Sigmoid colon (tissue), 4 donors: ENCODE data around the gene GP1BA.

ENCODE experiments used
- CTCF ChIP-seq, 4 experiments: fragments of 450-650 bp in 3 of 4; fragments of 200-600 bp in 1 of 4; IDR thresholded peaks; one replicate each; pipeline ENCODE4 v1.5.1; 2016 to 2019; ENCODE audit warnings: antibody characterized with exemption in 4 of 4, mild to moderate bottlenecking in 3 of 4, moderate library complexity in 2 of 4
- EP300 ChIP-seq, 4 donors: sonication (generic); formaldehyde crosslinking; IDR thresholded peaks; one replicate each; pipeline ENCODE4 v1.6.1; 2017; ENCODE audit warnings: antibody characterized with exemption in 4 of 4
- POLR2A ChIP-seq, 2 donors: fragments of 450-650 bp; IDR thresholded peaks; one replicate each; pipeline ENCODE4 v1.6.1; 2016; ENCODE audit warnings: antibody characterized with exemption in 2 of 2, mild to moderate bottlenecking in 2 of 2, moderate library complexity in 2 of 2
- POLR2AphosphoS5 ChIP-seq, 4 donors: sonication (generic); formaldehyde crosslinking; IDR thresholded peaks; one replicate each; pipeline ENCODE4 v1.6.1; 2017; ENCODE audit warnings: antibody characterized with exemption in 4 of 4

GRCh38 chr17:4978726-4979125 lies 46.6 kb downstream of the GP1BA start:
- TF ChIP-seq CTCF (IDR thresholded peaks at IDR 0.05) (no peak), EP300 (IDR thresholded peaks at IDR 0.05) (no peak), POLR2A (IDR thresholded peaks at IDR 0.05) (no peak), POLR2AphosphoS5 (IDR thresholded peaks at IDR 0.05) (no peak)
